Measurements from ENCODE around the gene PUM1.

DNA sequence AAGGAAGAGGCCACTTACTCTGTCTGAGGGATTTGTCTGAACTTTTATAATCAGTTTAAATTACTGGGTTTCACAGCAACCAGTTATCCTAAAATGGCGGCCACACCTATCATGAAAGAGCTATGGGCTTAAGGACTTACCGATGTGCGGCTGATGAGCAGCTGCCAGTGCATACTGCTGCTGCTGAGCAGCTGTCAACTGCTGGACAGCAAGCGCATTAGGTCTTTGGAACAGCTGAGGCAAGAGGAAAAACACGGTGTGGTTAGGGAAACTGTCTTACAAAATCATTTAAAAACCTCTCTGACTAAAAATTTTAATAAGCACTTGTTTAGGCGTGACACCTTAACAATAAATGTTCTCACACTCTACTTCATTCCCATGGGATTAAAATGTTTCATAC lies 84.3 kb downstream of the PUM1 start:
- TF ChIP-seq, protein P1, sequence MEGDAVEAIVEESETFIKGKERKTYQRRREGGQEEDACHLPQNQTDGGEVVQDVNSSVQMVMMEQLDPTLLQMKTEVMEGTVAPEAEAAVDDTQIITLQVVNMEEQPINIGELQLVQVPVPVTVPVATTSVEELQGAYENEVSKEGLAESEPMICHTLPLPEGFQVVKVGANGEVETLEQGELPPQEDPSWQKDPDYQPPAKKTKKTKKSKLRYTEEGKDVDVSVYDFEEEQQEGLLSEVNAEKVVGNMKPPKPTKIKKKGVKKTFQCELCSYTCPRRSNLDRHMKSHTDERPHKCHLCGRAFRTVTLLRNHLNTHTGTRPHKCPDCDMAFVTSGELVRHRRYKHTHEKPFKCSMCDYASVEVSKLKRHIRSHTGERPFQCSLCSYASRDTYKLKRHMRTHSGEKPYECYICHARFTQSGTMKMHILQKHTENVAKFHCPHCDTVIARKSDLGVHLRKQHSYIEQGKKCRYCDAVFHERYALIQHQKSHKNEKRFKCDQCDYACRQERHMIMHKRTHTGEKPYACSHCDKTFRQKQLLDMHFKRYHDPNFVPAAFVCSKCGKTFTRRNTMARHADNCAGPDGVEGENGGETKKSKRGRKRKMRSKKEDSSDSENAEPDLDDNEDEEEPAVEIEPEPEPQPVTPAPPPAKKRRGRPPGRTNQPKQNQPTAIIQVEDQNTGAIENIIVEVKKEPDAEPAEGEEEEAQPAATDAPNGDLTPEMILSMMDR (conservative IDR thresholded peaks at IDR 0.05; ENCODE audit: low read depth, low read length) = no peak
- TF ChIP-seq SMC3 (IDR thresholded peaks at IDR 0.05; ENCODE audit: low read depth, low read length) = no peak
- no peak for TF ChIP-seq RFX5 (IDR thresholded peaks at IDR 0.05; ENCODE audit: low read depth, low read length)
- no peak for TF ChIP-seq CEBPB (IDR thresholded peaks at IDR 0.05; ENCODE audit: low read depth, low read length)
- no peak for TF ChIP-seq BHLHE40 (IDR thresholded peaks at IDR 0.05; ENCODE audit: low read depth, low read length)
- no peak for TF ChIP-seq POLR2A (IDR thresholded peaks at IDR 0.05; ENCODE audit: low read depth, low read length)
- TF ChIP-seq, protein P2, sequence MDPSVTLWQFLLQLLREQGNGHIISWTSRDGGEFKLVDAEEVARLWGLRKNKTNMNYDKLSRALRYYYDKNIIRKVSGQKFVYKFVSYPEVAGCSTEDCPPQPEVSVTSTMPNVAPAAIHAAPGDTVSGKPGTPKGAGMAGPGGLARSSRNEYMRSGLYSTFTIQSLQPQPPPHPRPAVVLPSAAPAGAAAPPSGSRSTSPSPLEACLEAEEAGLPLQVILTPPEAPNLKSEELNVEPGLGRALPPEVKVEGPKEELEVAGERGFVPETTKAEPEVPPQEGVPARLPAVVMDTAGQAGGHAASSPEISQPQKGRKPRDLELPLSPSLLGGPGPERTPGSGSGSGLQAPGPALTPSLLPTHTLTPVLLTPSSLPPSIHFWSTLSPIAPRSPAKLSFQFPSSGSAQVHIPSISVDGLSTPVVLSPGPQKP (IDR thresholded peaks at IDR 0.05; ENCODE audit: borderline replicate concordance, low read depth, low read length) = no peak
- TF ChIP-seq, protein P3, sequence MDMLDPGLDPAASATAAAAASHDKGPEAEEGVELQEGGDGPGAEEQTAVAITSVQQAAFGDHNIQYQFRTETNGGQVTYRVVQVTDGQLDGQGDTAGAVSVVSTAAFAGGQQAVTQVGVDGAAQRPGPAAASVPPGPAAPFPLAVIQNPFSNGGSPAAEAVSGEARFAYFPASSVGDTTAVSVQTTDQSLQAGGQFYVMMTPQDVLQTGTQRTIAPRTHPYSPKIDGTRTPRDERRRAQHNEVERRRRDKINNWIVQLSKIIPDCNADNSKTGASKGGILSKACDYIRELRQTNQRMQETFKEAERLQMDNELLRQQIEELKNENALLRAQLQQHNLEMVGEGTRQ (IDR thresholded peaks at IDR 0.05; ENCODE audit: low read depth, low read length) = no peak
- no peak for TF ChIP-seq RAD21 (IDR thresholded peaks at IDR 0.05; ENCODE audit: low read length)
- TF ChIP-seq FOS (IDR thresholded peaks at IDR 0.05; ENCODE audit: low read depth, low read length) = no peak
- no peak for TF ChIP-seq MAFK (IDR thresholded peaks at IDR 0.05; ENCODE audit: low read depth, low read length)
- TF ChIP-seq CHD1 (IDR thresholded peaks at IDR 0.05; ENCODE audit: low read depth, low read length) = no peak
- TF ChIP-seq MXI1 (IDR thresholded peaks at IDR 0.05; ENCODE audit: borderline replicate concordance, low read depth, low read length) = no peak
- TF ChIP-seq RCOR1 (IDR thresholded peaks at IDR 0.05; ENCODE audit: insufficient replicate concordance, low read length) = no peak

All from IMR-90 (cell line).